ENCODE results near the gene MAP2K1. TPM values are rescaled to one million over a fixed set of nuclear protein-coding genes. Genes with fewer than 3 reads are reported as not detected.

Gene MAP2K1
- total and polyA plus RNA-seq, 9 of the 15 experiments (the other 6 are each of a cell fraction or from before 2014, with no cell fraction given), result 7.5 to 58.3 (median 30.0) TPM

- TF ChIP-seq SRF (CRISPR knock-in tag; IDR thresholded peaks at IDR 0.05), result no peak
- TF ChIP-seq BRD9 (IDR thresholded peaks at IDR 0.05; ENCODE audit: low read depth, partially characterized antibody), result peak; percentile 30
- TF ChIP-seq MTA2 (IDR thresholded peaks at IDR 0.05; ENCODE audit: low read depth), result peak; percentile 30; the same call in 1 of the 2 replicates
- peak; percentile 86 for TF ChIP-seq TEAD4 (IDR thresholded peaks at IDR 0.05; ENCODE audit: low read length)
- TF ChIP-seq TEAD4 (CRISPR knock-in tag; IDR thresholded peaks at IDR 0.05; ENCODE audit: borderline replicate concordance), result no peak
- no peak for TF ChIP-seq PATZ1 (CRISPR knock-in tag; IDR thresholded peaks at IDR 0.05; ENCODE audit: borderline replicate concordance)
Measured at GRCh38 chr15:66481107-66481856, 94.6 kb downstream of the MAP2K1 start (continued).

- DNase-seq (ENCODE audit: extremely low read depth in 1 of 4, low spot score in 3 of 4) (no peak), ATAC-seq (no peak), FAIRE-seq (no peak)
- Histone ChIP-seq H3K4me2 (ENCODE audit: insufficient read depth, low read length) (no peak overlapping the region), H3K27ac (ENCODE audit: extremely low read depth, low read depth, low read length) (no peak overlapping the region), H3K4me1 (replicated peaks in 1 of 2; ENCODE audit: control insufficient read depth in 2 of 2, insufficient read depth in 2 of 2, low read length in 2 of 2) (peaks cover 9 to 13% of the 10 kb centered on the region in 2 experiments; a peak in 3 of 5 replicates), H2AFZ (ENCODE audit: low read depth, low read length) (no peak overlapping the region), H3K4me3 (no peak overlapping the region), H4K20me1 (replicated peaks; ENCODE audit: control insufficient read depth, insufficient read depth, low read length) (no peaks in the 10 kb centered on the region; the same call in 1 of the 2 replicates), H3K9me1 (ENCODE audit: control insufficient read depth, insufficient read depth, low read length) (peaks cover 3% of the 10 kb centered on the region), H3K79me2 (ENCODE audit: control insufficient read depth, insufficient read depth, low read length) (no peaks in the 10 kb centered on the region), H3K9me3 (replicated peaks; ENCODE audit: control insufficient read depth, insufficient read depth, low read depth, low read length) (no peaks in the 10 kb centered on the region), H3K27me3 (ENCODE audit: control insufficient read depth in 2 of 2, insufficient read depth in 2 of 2, low read length in 2 of 2) (no peaks in the 10 kb centered on the region), H3K36me3 (ENCODE audit: control insufficient read depth, insufficient read depth, low read length) (peaks cover 47% of the 10 kb centered on the region), H3K9ac (ENCODE audit: insufficient read depth in 1 of 2, low read depth in 2 of 2, low read length in 2 of 2) (no peak overlapping the region)
- intact Hi-C loops (cut with micrococcal nuclease) (no loop called here), in situ Hi-C loops (cut with MboI) (loop anchor here (5.0 kb wide), 1 partner anchor 95 kb away; the partner anchor contains the start of gene MAP2K1)
- BruUV-seq (replicated peaks), result no TSS peak
- POLR2A ChIA-PET, result no interaction called here
- 87% methylated on average over 9 of the region's 9 CpGs for WGBS (ENCODE audit: insufficient coverage, low coverage, missing lambda C conversion rate)
- CTCF ChIA-PET (ENCODE audit: low intra/inter-chr PET ratio), result no interaction called here
- no peak for TF ChIP-seq TRIM25 (IDR thresholded peaks at IDR 0.05; ENCODE audit: borderline replicate concordance)
- no peak for TF ChIP-seq RBM15 (IDR thresholded peaks at IDR 0.05; ENCODE audit: insufficient read depth, low read length)
- no peak for TF ChIP-seq ID3 (CRISPR knock-in tag; IDR thresholded peaks at IDR 0.05)
- TF ChIP-seq ID3 (tag; IDR thresholded peaks at IDR 0.05), result no peak
- no peak for TF ChIP-seq PRDM10 (IDR thresholded peaks at IDR 0.05; ENCODE audit: partially characterized antibody)
Measured at GRCh38 chr15:66482539-66482938, 95.8 kb downstream of the MAP2K1 start.
